GM23338 (cell line): ENCODE data around the gene SLC13A3. TPM values are rescaled to one million over a fixed set of nuclear protein-coding genes. Genes with fewer than 3 reads are reported as not detected.

Experiments
- CREB1 ChIP-seq: fragments of 250-450 bp; sonication (Bioruptor Pico); IDR thresholded peaks from 2 replicates; pipeline ENCODE4 v1.5.0; 2020; ENCODE audit warnings: low read depth, mild to moderate bottlenecking, moderate library complexity
- CTCF ChIP-seq, 2 experiments: fragments of 200-600 bp in 1 of 2; sonication (generic) in 1 of 2; conservative IDR thresholded peaks; 2 replicates each; pipeline versions ENCODE4 v1.5.1 to v1.6.1; 2016 to 2017; ENCODE audit warnings: antibody characterized with exemption in 2 of 2, low read depth in 2 of 2, mild to moderate bottlenecking in 2 of 2, moderate library complexity in 1 of 2
- EZH2 ChIP-seq: fragments of 200-600 bp; sonication (generic); IDR thresholded peaks from one replicate; pipeline ENCODE4 v1.8.0; 2017; ENCODE audit warnings: antibody characterized with exemption, mild to moderate bottlenecking, low read depth; ENCODE audit not compliant: unreplicated experiment
- EZH2phosphoT487 ChIP-seq: fragments of 200-600 bp; sonication (generic); IDR thresholded peaks from one replicate; pipeline ENCODE4 v1.8.1; 2018; ENCODE audit warnings: antibody characterized with exemption; ENCODE audit not compliant: unreplicated experiment
- JUNB ChIP-seq: IDR thresholded peaks from one replicate; pipeline ENCODE4 v1.6.1; 2016; ENCODE audit warnings: antibody characterized with exemption; ENCODE audit not compliant: unreplicated experiment
- POLR2AphosphoS5 ChIP-seq: IDR thresholded peaks from 2 replicates; pipeline ENCODE4 v1.6.1; 2016; ENCODE audit warnings: antibody characterized with exemption, low read depth
- REST ChIP-seq: IDR thresholded peaks from one replicate; pipeline ENCODE4 v1.6.1; 2018; ENCODE audit warnings: antibody characterized with exemption; ENCODE audit not compliant: unreplicated experiment
- STAT1 ChIP-seq: IDR thresholded peaks from one replicate; pipeline ENCODE4 v1.6.1; 2016; ENCODE audit warnings: antibody characterized with exemption; ENCODE audit not compliant: unreplicated experiment
- ZNF331 ChIP-seq: fragments of 250-450 bp; sonication (Bioruptor Pico); IDR thresholded peaks from 2 replicates; pipeline ENCODE4 v1.5.0; 2020; ENCODE audit warnings: low read depth, mild to moderate bottlenecking, moderate library complexity
- ZNF462 ChIP-seq: fragments of 250-450 bp; sonication (Bioruptor Pico); IDR thresholded peaks from 2 replicates; pipeline ENCODE4 v1.5.0; 2020; ENCODE audit warnings: mild to moderate bottlenecking, moderate library complexity
- polyA plus RNA-seq: library from polyadenylated mRNA; unstranded; fragments of >200 nt; fragmentation: Nextera tagmentation; extraction: Ambion mirVana; gene quantifications from 2 replicates; pipeline ENCODE4 v1.2.1, GENCODE V29; 2016
- total RNA-seq: library from RNA; depleted of rRNA; stranded (reverse); fragments of >200 nt; shearing (Covaris generic); gene quantifications from 2 replicates; pipeline ENCODE4 v1.2.3, GENCODE V29; 2014
- TF ChIP-seq, protein P1 (sequence below): IDR thresholded peaks from 2 replicates; pipeline ENCODE4 v1.6.1; 2016; ENCODE audit warnings: antibody characterized with exemption

The SLC13A3 gene
- total and polyA plus RNA-seq, 2 experiments from 2014 or later: 8.6 to 9.1 TPM

DNA sequence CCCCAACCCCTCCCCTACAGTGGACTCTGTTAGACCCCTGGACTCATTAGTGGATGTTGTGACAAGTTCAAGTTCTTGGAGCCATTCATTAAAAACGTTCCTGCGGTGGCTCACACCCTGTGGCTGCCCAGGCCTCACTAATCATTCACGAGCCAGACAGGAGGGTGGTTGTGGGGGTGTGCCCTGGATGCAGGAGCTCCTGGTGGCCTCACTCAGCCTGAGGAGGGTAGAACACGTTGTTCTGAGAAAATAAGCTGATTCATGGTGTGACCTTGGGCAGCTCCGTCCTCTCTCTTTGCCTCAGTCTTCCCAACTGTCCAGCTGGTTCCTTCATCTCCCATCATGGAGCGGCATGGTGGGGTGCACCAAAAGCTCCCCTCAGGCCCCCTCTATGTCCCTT is 16.7 kb downstream of the SLC13A3 start (continued):
- no peak for TF ChIP-seq ZNF462 (CRISPR knock-in tag)
- no peak for TF ChIP-seq POLR2AphosphoS5
- TF ChIP-seq, protein P1, sequence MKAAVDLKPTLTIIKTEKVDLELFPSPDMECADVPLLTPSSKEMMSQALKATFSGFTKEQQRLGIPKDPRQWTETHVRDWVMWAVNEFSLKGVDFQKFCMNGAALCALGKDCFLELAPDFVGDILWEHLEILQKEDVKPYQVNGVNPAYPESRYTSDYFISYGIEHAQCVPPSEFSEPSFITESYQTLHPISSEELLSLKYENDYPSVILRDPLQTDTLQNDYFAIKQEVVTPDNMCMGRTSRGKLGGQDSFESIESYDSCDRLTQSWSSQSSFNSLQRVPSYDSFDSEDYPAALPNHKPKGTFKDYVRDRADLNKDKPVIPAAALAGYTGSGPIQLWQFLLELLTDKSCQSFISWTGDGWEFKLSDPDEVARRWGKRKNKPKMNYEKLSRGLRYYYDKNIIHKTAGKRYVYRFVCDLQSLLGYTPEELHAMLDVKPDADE: no peak
- TF ChIP-seq STAT1: no peak
- no peak for TF ChIP-seq ZNF331 (CRISPR knock-in tag)
- TF ChIP-seq CTCF (conservative IDR thresholded peaks at IDR 0.05; ENCODE audit: low read depth in 2 of 2): no peak
- TF ChIP-seq EZH2: no peak
- TF ChIP-seq CREB1: no peak
- TF ChIP-seq EZH2phosphoT487: no peak
- TF ChIP-seq JUNB: no peak
- no peak for TF ChIP-seq REST
